Activated T-cell treated with anti-CD3 and anti-CD28 coated beads, Interleukin-2, amount 50 U/mL, for 1 hour (primary cell): ENCODE data around the gene KIF26B.

ENCODE experiments used
- DNase-seq: peaks from one replicate; pipeline ENCODE4 v3.0.0-alpha.2; 2020

The KIF26B gene

DNA sequence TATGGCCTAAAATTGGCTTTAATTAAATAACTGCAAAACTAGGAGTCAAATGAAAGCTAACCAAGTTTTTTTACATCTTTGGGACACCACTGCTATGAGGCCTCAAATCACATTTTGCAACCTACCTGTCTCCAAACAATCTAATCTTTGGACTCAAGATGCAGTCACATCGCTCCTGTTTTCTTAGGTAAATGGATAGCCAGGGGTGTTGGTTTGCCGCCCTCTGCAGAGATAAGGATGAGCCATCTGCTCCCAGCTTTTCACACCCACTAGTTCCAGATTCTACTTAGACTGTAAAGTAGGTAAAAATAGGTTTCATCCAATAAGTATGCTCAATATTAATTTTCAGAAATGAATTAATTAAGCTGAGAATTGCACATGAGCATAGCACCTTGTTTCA is 456.5 kb downstream of the KIF26B start:
- no peak for DNase-seq

DNA sequence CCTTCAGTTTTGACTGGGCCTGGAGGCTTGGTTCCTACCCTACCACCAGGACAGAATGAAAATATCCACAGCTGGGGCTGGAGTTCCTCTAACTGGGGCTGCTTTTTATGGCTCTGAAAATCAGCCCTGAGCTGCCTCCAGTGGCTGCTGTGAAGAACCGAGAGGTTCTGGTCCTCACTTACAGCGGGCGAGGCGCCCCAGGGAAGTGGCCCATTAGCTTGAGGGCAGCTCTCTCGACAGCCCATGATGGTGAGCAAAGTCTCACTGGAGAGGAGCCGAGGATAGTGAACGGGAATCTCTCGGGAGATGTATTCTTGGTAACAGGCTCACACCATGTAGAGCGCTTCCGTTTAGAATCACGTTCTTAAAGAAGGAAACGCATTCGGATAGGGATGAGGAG is 459.7 kb downstream of the KIF26B start:
- DNase-seq = no peak

- DNase-seq = no peak
Measured at GRCh38 chr1:245615001-245615400, 460.2 kb downstream of the KIF26B start.

DNA sequence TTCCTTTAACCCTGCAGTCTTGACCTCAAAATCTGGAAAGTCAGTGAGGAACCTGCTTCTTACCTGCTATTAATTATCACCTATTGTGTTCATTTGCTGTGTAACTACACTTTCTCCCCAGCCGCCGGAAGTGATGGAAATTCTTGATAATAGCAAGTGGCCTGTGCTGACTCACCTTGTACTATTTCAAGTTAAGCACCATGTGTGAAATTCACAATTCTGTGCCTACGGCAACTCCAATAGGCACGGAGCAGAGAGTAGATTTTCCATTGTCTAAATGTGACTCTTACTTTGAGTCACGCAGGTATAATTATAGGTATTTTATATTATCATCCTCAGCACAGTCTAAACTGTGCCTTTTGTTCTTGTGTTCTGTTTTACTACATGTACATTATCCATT is 466.8 kb downstream of the KIF26B start:
- DNase-seq = no peak

DNA sequence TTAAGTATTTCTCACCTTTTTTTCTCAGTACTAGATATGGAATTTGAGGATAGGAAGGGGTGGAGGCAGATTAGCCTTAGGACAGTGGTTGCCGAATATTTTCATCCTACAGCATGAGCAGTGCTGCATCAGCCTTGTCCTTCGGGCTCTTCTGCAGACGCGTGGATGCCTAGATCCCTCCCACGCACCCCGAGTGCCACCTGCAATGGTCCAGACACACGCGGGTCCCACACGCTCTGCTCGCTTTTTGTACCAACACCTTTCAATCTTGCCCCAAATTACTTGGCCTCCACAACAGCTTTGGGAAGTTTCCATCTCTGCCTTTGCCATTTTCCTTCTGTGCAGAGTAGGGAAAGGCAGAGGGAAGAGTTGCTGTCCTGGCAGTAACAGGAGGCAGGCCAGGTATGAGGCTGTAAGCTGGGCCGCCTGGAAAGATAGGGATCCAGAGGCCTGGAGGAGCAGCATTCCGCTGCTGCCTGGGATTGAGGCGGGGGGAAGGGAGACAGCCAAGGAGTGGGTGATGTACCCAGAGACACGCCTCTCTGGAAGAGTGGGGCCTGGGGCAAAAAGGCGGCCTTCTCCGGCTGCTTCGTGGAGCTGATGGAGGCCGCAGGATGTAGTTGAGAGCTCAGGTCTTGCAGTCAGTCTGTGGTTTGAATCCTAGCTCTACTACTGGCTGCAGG is 467.7 kb downstream of the KIF26B start:
- no peak for DNase-seq

GRCh38 chr1:245641384-245641783 is 486.6 kb downstream of the KIF26B start:
- no peak for DNase-seq

DNA sequence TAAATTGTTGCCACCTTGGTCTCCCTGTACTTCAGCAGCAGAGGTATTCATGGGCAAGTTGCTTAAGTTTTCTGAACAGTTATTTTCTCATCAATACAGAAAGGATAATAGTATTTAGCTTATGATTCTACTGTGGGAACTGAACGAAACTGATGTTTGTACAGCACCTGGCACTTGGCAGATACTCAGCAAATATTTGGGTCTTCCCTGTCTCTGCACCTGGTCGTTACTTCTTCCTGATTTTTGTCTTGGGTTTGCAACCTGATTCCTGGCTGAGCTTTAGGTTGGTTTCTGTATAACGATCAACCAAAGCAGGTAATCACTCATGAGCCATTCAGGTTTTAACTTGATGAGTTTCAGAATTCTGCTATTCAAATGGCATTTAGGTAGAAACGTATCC is 490.6 kb downstream of the KIF26B start:
- DNase-seq = no peak

- no peak for DNase-seq
Measured at GRCh38 chr1:245645894-245646293, 491.1 kb downstream of the KIF26B start.

- DNase-seq = no peak
Measured at GRCh38 chr1:245648749-245649522, 494.2 kb downstream of the KIF26B start.

- no peak for DNase-seq
Measured at GRCh38 chr1:245649666-245650065, 494.9 kb downstream of the KIF26B start.

- no peak for DNase-seq
Measured at GRCh38 chr1:245650441-245650960, 495.7 kb downstream of the KIF26B start.

- DNase-seq = no peak
Measured at GRCh38 chr1:245651093-245651492, 496.3 kb downstream of the KIF26B start.

DNA sequence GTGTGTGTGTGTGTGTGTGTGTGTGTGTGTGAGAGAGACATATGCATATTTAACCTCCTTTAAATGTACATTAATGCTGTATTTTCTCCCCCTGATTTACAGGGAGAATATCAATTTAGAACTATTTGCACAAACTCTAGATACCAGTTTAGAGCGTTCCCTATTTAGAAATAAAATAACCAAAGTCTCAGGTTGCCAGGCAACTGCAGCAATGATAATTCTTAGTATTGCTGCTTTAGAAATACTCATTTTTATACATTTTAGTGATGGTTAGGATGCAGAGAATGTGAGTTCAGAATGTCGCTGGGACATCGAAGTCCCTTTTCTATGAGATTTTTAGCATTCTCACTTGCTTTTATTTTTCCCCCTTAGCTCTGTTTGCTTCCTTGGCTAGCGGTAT is 497.3 kb downstream of the KIF26B start:
- DNase-seq = no peak

DNA sequence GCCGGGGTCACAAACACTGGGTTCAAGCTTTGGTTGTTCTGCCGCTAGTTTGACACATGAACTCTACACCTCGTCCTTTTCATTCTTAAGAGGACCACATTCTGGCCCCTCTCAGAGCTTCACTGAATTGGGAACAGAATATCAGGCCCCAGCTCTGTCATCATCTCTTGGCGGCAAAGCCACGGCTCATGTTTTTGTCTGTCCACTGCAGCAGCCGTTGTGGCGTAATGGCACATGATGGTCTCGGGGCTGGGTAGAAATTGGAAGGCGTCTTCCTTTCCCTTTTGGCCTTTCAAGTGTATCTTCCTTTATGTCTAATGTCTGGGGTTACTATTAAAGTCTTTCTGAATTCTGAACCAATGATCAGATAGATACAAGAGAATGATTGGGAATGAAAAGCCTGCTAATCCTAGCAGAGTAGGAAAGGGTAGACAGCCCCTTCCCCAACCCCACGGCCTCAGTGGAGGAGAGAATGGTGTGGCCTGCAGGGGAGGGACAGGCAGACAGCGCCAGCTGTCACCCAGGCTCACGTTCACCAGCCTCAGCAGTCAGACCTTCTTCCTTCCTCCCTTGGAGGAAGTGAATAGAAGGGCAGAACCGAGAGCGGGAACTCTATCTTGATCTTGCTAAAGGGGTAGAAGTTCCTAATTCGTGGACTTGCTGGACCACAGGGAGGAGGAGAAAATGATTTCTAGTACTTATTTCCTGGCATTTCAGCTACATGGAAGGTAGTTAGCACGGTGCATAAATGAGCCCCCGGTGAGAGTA is 498.1 kb downstream of the KIF26B start:
- no peak for DNase-seq

GRCh38 chr1:245654460-245655050 is 499.8 kb downstream of the KIF26B start:
- no peak for DNase-seq

DNA sequence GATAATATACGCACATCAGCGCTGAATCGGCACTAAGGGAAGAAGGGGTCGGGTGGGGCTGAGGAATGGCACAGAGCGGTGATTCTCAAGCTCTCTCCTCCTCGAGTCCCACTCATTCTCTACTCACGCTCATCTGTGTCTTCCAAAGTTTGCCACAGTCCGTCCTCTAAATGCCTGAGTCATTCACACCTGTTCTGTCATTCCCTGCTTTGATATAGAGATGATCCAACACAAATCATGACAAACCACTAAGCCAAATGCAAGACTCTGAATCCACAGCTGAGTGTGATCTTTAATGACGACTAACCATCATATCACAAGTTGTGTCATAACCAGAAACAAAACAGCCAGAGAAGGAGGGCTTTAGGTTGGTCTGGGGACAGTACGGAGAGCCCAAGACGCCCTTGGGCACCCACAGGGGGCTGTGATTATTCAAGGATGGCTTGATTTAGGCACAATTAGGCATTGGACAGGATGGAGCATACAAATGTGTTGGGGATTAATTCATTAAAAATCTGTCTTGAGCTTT is 501.5 kb downstream of the KIF26B start:
- no peak for DNase-seq

DNA sequence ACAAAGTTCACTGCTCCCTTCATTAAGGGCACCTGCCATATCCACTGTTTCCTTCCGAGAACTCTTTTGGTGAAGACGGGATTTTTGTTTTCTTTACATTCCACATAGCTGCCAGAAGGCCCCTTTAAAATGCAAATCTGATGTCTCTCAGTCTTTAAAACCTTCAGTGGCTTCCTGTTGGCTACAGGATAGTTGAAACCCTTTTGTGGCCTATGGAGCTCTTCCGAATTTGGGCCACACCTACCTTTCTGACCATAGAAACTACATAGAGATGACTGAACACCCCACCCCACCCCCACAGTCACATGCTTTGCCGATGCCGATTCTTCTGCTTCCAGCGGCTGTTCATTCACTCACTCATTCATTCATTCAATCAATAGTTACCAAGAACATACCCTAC is 502.6 kb downstream of the KIF26B start:
- DNase-seq = no peak

DNA sequence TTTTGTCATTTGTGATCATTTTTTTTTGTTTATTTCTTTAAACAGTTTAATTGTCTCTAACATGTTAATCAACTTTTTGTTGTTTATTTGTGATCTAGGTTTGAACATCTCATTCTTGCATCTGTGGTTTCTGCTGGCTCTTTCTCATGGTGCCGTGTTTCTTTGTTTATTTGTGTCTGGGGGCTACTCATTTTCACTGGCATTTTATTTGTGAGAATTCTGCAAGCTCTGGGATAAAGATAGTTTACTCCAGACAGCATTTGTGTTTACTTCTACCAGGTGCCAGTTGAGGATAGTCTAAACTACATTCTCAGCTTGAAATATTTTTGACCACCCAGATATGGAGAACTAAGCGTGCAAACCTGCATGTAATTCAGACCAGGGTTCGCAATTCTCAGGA is 508.6 kb downstream of the KIF26B start:
- no peak for DNase-seq

GRCh38 chr1:245663841-245664240 is 509.1 kb downstream of the KIF26B start:
- no peak for DNase-seq

GRCh38 chr1:245666412-245666811 is 511.6 kb downstream of the KIF26B start:
- no peak for DNase-seq

GRCh38 chr1:245671349-245671748 is 516.6 kb downstream of the KIF26B start:
- no peak for DNase-seq

DNA sequence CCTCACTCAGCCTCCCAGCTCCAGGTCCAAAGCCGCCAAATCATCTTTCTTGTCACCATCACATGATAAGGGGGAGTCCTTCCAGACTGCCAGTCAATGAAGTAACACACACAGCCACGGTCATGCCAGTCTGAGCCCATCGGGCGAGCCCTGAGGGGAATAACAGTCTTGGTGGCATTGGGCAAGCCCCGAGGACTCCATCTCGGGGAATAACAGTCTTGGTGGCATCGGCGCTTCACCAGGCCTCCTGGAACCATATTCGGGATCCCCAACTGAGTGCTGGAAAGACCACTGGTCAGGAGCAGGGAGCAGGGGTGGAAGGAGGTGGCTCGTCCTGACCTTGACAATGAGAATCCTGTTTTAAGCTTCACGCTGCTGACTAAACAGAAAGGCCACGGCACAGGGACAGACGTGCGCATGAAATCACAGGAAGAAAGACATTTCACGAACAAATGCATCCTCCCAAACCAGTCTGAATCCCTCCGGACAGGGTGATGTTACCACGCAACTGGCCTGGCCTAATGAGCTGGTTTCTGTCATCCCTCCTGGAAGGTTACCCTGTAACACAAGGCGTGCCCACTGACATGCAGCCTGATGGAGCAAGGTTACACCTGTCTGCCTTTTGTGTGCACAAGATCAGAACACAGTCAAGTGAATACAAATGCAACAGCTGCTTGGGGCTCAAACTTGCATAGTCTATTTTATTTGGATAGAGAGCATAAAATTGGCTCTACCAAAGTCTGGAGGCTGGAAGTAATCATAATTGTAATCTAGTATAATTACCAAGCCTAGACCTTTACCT is 517.4 kb downstream of the KIF26B start:
- DNase-seq = no peak
